OCI-LY7 (cell line): ENCODE measurements around the gene KCNQ1OT1.

ENCODE experiments used
- EZH2phosphoT487 ChIP-seq: fragments of 200-600 bp; sonication (generic); IDR thresholded peaks from 2 replicates; pipeline ENCODE4 v1.6.1; 2018; ENCODE audit warnings: low read depth, borderline replicate concordance, mild to moderate bottlenecking, mixed run types, antibody characterized with exemption, low read length, moderate library complexity, mixed read lengths
- TF ChIP-seq, protein P1 (sequence below): fragments of 200-600 bp; sonication (generic); conservative IDR thresholded peaks from 2 replicates; pipeline ENCODE4 v1.5.1; 2014; ENCODE audit warnings: mild to moderate bottlenecking, antibody characterized with exemption, low read length, moderate library complexity, mixed read lengths

DNA sequence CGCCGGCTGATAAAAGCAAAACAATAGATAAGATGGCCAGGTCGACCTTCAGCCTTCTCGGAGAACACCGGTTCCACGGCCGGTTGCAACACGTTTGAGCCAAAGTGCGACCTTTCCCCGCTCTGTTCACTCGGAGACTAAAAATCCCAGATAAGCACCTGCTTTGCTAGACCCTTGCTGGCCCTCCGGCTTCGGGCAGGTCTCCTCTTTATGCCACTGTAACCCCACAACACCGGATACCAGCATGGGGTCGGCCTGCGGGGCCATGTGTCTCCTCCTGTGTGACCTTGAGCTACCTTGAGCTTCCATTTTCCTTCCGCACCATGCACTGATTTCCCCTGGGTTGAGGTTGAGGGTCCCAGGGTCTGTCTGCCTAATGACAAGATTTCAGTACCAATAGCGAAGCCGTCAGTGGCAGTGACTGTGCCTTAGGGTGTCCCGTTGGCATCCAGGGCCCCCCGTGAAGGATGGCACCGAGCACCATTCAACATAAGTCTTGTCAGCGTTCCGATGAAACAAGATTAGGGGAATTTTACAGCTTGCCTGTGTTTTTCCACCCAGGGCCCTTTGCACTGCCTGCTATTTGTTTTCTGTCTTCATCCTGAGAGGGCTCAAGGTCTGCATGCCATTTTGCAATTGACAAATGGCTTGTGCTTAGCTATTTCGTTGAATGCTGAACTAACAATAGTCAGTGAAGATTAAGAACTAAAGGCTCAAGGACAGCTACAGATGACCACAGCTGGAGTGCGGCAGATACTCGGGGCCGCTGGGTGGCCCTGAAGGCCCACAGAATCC is 136.4 kb downstream of the KCNQ1OT1 start:
- TF ChIP-seq, protein P1, sequence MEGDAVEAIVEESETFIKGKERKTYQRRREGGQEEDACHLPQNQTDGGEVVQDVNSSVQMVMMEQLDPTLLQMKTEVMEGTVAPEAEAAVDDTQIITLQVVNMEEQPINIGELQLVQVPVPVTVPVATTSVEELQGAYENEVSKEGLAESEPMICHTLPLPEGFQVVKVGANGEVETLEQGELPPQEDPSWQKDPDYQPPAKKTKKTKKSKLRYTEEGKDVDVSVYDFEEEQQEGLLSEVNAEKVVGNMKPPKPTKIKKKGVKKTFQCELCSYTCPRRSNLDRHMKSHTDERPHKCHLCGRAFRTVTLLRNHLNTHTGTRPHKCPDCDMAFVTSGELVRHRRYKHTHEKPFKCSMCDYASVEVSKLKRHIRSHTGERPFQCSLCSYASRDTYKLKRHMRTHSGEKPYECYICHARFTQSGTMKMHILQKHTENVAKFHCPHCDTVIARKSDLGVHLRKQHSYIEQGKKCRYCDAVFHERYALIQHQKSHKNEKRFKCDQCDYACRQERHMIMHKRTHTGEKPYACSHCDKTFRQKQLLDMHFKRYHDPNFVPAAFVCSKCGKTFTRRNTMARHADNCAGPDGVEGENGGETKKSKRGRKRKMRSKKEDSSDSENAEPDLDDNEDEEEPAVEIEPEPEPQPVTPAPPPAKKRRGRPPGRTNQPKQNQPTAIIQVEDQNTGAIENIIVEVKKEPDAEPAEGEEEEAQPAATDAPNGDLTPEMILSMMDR: no peak
- TF ChIP-seq EZH2phosphoT487: no peak
